Esophagus squamous epithelium (tissue), 4 donors: ENCODE results near the gene CDH19.

Experiments
- CTCF ChIP-seq, 6 experiments: fragments of 450-650 bp in 4 of 6; fragments of 200-600 bp in 2 of 6; sonication (generic) in 2 of 6; IDR thresholded peaks; one replicate each; pipeline ENCODE4 v1.5.1; 2016 to 2019; ENCODE audit warnings: antibody characterized with exemption in 6 of 6, mild to moderate bottlenecking in 4 of 6, moderate library complexity in 4 of 6
- POLR2A ChIP-seq, 4 donors: fragments of 450-650 bp; IDR thresholded peaks; one replicate each; pipeline ENCODE4 v1.6.1; 2017; ENCODE audit warnings: antibody characterized with exemption in 4 of 4, mild to moderate bottlenecking in 4 of 4, moderate library complexity in 3 of 4

- no peak for TF ChIP-seq CTCF (IDR thresholded peaks at IDR 0.05)
- TF ChIP-seq POLR2A (IDR thresholded peaks at IDR 0.05): no peak
Observed at GRCh38 chr18:66534110-66534509, 69.8 kb downstream of the CDH19 start.
